ENCODE data around the gene TSPAN18. TPM values are rescaled to one million over a fixed set of nuclear protein-coding genes. Genes with fewer than 3 reads are reported as not detected.

Gene TSPAN18
- total RNA-seq, 1 donor from 2014 or later = 31.7 TPM

GRCh38 chr11:44817207-44817949 lies 90.6 kb downstream of the TSPAN18 start:
- TF ChIP-seq, protein P1, sequence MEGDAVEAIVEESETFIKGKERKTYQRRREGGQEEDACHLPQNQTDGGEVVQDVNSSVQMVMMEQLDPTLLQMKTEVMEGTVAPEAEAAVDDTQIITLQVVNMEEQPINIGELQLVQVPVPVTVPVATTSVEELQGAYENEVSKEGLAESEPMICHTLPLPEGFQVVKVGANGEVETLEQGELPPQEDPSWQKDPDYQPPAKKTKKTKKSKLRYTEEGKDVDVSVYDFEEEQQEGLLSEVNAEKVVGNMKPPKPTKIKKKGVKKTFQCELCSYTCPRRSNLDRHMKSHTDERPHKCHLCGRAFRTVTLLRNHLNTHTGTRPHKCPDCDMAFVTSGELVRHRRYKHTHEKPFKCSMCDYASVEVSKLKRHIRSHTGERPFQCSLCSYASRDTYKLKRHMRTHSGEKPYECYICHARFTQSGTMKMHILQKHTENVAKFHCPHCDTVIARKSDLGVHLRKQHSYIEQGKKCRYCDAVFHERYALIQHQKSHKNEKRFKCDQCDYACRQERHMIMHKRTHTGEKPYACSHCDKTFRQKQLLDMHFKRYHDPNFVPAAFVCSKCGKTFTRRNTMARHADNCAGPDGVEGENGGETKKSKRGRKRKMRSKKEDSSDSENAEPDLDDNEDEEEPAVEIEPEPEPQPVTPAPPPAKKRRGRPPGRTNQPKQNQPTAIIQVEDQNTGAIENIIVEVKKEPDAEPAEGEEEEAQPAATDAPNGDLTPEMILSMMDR (IDR thresholded peaks at IDR 0.05; ENCODE audit: insufficient read depth, low read depth, low read length) = no peak
- TF ChIP-seq EZH2 (IDR thresholded peaks at IDR 0.05; ENCODE audit: insufficient read depth, low read length) = no peak
- FAIRE-seq = peak; percentile 34

GRCh38 chr11:44818110-44818509 lies 91.3 kb downstream of the TSPAN18 start:
- no peaks in the 10 kb centered on the region for H3K79me2 ChIP-seq (ENCODE audit: insufficient read depth, low read length)
- no peaks in the 10 kb centered on the region for H3K4me1 ChIP-seq (ENCODE audit: insufficient read depth, low read length)
- peaks cover 5% of the 10 kb centered on the region for H3K4me1 Mint-ChIP-seq (ENCODE audit: low read depth, unreplicated experiment)
- H3K4me3 Mint-ChIP-seq (ENCODE audit: unreplicated experiment) = no peak overlapping the region
- TF ChIP-seq, protein P1 (IDR thresholded peaks at IDR 0.05; ENCODE audit: insufficient read depth, low read depth, low read length) = no peak
- no peak for TF ChIP-seq EZH2 (IDR thresholded peaks at IDR 0.05; ENCODE audit: insufficient read depth, low read length)
- H2AFZ ChIP-seq (ENCODE audit: low read depth, low read length) = no peak overlapping the region
- no peak overlapping the region for H3K4me2 ChIP-seq (ENCODE audit: low read length)
- H3K27ac Mint-ChIP-seq (ENCODE audit: unreplicated experiment) = no peak overlapping the region
- peaks cover 7% of the 10 kb centered on the region for H3K9me3 Mint-ChIP-seq (ENCODE audit: unreplicated experiment)
- no peak overlapping the region for H3K9ac ChIP-seq (ENCODE audit: low read length)
- H3K27me3 ChIP-seq (ENCODE audit: insufficient read depth, low read length) = peaks cover 14% of the 10 kb centered on the region
- H3K36me3 ChIP-seq (ENCODE audit: insufficient read depth, low read length) = no peaks in the 10 kb centered on the region
- H3K27ac ChIP-seq (ENCODE audit: low read depth, low read length) = no peak overlapping the region
- no peaks in the 10 kb centered on the region for H3K9me3 ChIP-seq (ENCODE audit: insufficient read depth, low read depth, low read length)
- FAIRE-seq (no peak), DNase-seq (ENCODE audit: low read depth) (no peak)
- peaks cover 50% of the 10 kb centered on the region for H3K27me3 Mint-ChIP-seq (ENCODE audit: low read depth, unreplicated experiment)
- H4K20me1 ChIP-seq (ENCODE audit: insufficient read depth, low read length) = no peaks in the 10 kb centered on the region
- peaks cover 18% of the 10 kb centered on the region for H3K36me3 Mint-ChIP-seq (ENCODE audit: low read depth, unreplicated experiment)
- no peak overlapping the region for H3K4me3 ChIP-seq (ENCODE audit: insufficient read depth, low read depth, low read length)

More at GRCh38 chr11:44817207-44817949, 90.6 kb downstream of the TSPAN18 start:
- H4K20me1 ChIP-seq (ENCODE audit: insufficient read depth, low read length) = no peaks in the 10 kb centered on the region
- peaks cover 14% of the 10 kb centered on the region for H3K27me3 ChIP-seq (ENCODE audit: insufficient read depth, low read length)
- no peak overlapping the region for H3K9ac ChIP-seq (ENCODE audit: low read length)
- no peak overlapping the region for H3K27ac ChIP-seq (ENCODE audit: low read depth, low read length)
- no peaks in the 10 kb centered on the region for H3K79me2 ChIP-seq (ENCODE audit: insufficient read depth, low read length)
- H3K27ac Mint-ChIP-seq (ENCODE audit: unreplicated experiment) = no peak overlapping the region
- peak; percentile 49 for DNase-seq (ENCODE audit: low read depth)
- H3K4me2 ChIP-seq (ENCODE audit: low read length) = no peak overlapping the region
- H3K9me3 Mint-ChIP-seq (ENCODE audit: unreplicated experiment) = peaks cover 7% of the 10 kb centered on the region
- H3K4me1 ChIP-seq (ENCODE audit: insufficient read depth, low read length) = no peaks in the 10 kb centered on the region
- H3K4me3 ChIP-seq (ENCODE audit: insufficient read depth, low read depth, low read length) = no peak overlapping the region
- peaks cover 5% of the 10 kb centered on the region for H3K4me1 Mint-ChIP-seq (ENCODE audit: low read depth, unreplicated experiment)
- H3K4me3 Mint-ChIP-seq (ENCODE audit: unreplicated experiment) = no peak overlapping the region
- H3K36me3 Mint-ChIP-seq (ENCODE audit: low read depth, unreplicated experiment) = peaks cover 18% of the 10 kb centered on the region
- H3K36me3 ChIP-seq (ENCODE audit: insufficient read depth, low read length) = no peaks in the 10 kb centered on the region
- no peaks in the 10 kb centered on the region for H3K9me3 ChIP-seq (ENCODE audit: insufficient read depth, low read depth, low read length)
- no peak overlapping the region for H2AFZ ChIP-seq (ENCODE audit: low read depth, low read length)
- peaks cover 56% of the 10 kb centered on the region for H3K27me3 Mint-ChIP-seq (ENCODE audit: low read depth, unreplicated experiment)

DNA sequence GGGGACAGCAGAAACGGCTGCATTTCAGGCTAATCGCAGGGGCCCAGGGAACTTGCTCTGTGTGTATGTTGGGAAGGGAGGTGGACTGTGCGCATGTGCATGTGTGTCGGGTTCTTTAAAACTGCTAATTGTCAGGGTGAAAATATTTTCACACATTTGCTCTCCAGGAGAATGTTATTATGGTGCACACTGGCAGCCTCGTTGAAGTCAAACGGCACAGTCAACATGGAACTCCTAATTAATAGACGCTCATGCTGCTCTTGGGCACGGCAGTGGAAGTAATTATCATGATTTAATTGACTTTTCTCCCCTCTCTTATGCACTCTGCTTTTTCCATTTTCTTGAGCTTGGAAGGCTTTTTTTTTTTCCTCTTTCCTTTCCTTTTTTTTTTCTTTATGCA lies 92.6 kb downstream of the TSPAN18 start:
- no peaks in the 10 kb centered on the region for H3K4me1 ChIP-seq (ENCODE audit: insufficient read depth, low read length)
- H3K27me3 ChIP-seq (ENCODE audit: insufficient read depth, low read length) = peaks cover 14% of the 10 kb centered on the region
- H3K27me3 Mint-ChIP-seq (ENCODE audit: low read depth, unreplicated experiment) = peaks cover 42% of the 10 kb centered on the region
- H3K36me3 ChIP-seq (ENCODE audit: insufficient read depth, low read length) = no peaks in the 10 kb centered on the region
- no peak overlapping the region for H3K4me2 ChIP-seq (ENCODE audit: low read length)
- H4K20me1 ChIP-seq (ENCODE audit: insufficient read depth, low read length) = no peaks in the 10 kb centered on the region
- H3K79me2 ChIP-seq (ENCODE audit: insufficient read depth, low read length) = no peaks in the 10 kb centered on the region
- no peak overlapping the region for H3K27ac ChIP-seq (ENCODE audit: low read depth, low read length)
- H3K9me3 Mint-ChIP-seq (ENCODE audit: unreplicated experiment) = peaks cover 7% of the 10 kb centered on the region
- no peak for FAIRE-seq
- H3K4me3 Mint-ChIP-seq (ENCODE audit: unreplicated experiment) = no peak overlapping the region
- no peak for TF ChIP-seq EZH2 (IDR thresholded peaks at IDR 0.05; ENCODE audit: insufficient read depth, low read length)
- TF ChIP-seq, protein P1 (IDR thresholded peaks at IDR 0.05; ENCODE audit: insufficient read depth, low read depth, low read length) = no peak
- H2AFZ ChIP-seq (ENCODE audit: low read depth, low read length) = no peak overlapping the region
- peaks cover 2% of the 10 kb centered on the region for H3K9me3 ChIP-seq (ENCODE audit: insufficient read depth, low read depth, low read length)
- peaks cover 18% of the 10 kb centered on the region for H3K36me3 Mint-ChIP-seq (ENCODE audit: low read depth, unreplicated experiment)
- H3K4me1 Mint-ChIP-seq (ENCODE audit: low read depth, unreplicated experiment) = peaks cover 10% of the 10 kb centered on the region
- DNase-seq (ENCODE audit: low read depth) = no peak
- no peak overlapping the region for H3K27ac Mint-ChIP-seq (ENCODE audit: unreplicated experiment)
- H3K9ac ChIP-seq (ENCODE audit: low read length) = no peak overlapping the region
- no peak overlapping the region for H3K4me3 ChIP-seq (ENCODE audit: insufficient read depth, low read depth, low read length)
